SK-N-SH (cell line): Measurements from ENCODE around the gene ABCC10. TPM values are rescaled to one million over a fixed set of nuclear protein-coding genes. Genes with fewer than 3 reads are reported as not detected.

Experiments used
- CTCF ChIA-PET: fragments of 300-600, 350-600 bp; formaldehyde crosslinking; extraction: SDS; loops from one replicate; lab custom pipeline; 2021; lab: Yijun Ruan, JAX
- POLR2A ChIA-PET: fragments of 350-600 bp; sonication (Branson Sonifier 250); formaldehyde crosslinking; extraction: SDS; loops from one replicate; lab custom pipeline; 2020; ENCODE audit warnings: antibody characterized with exemption, inconsistent platforms; lab: Yijun Ruan, JAX
- DNase-seq: peaks from one replicate; pipeline ENCODE4 v3.0.0; 2012
- H2AFZ ChIP-seq: fragments of 200-600 bp; sonication (generic); 2 replicates; pipeline ENCODE4 v1.8.1; 2016; ENCODE audit warnings: antibody characterized with exemption, mild to moderate bottlenecking, low read depth
- H3F3A ChIP-seq: fragments of 200-600 bp; sonication (generic); replicated peaks from 2 replicates; pipeline ENCODE3; 2016; ENCODE audit warnings: antibody characterized with exemption, mild to moderate bottlenecking; ENCODE audit not compliant: insufficient read depth
- H3K27ac ChIP-seq, 2 experiments: fragments of 200-500 bp in 1 of 2; fragments of 200-600 bp in 1 of 2; sonication (Bioruptor generic) in 1 of 2; sonication (generic), shearing (Covaris generic) in 1 of 2; 2 replicates each; pipeline versions ENCODE4 v1.5.1 to v1.6.1; 2014 to 2016; ENCODE audit warnings: low read depth in 2 of 2, inconsistent platforms in 1 of 2, low read length in 1 of 2, mild to moderate bottlenecking in 1 of 2, mixed read lengths in 1 of 2
- H3K27me3 ChIP-seq: fragments of 200-600 bp; sonication (generic), shearing (Covaris generic); 2 replicates; pipeline ENCODE4 v1.6.1; 2016; ENCODE audit warnings: mixed run types; ENCODE audit not compliant: insufficient read depth
- H3K36me3 ChIP-seq, 2 experiments: fragments of 200-500 bp in 1 of 2; fragments of 200-600 bp in 1 of 2; sonication (Bioruptor generic) in 1 of 2; sonication (generic) in 1 of 2; replicated peaks in 1 of 2; 2 replicates each; pipeline versions ENCODE3 to v1.5.1; 2014 to 2016; ENCODE audit warnings: low read length in 1 of 2, mild to moderate bottlenecking in 1 of 2; ENCODE audit not compliant: insufficient read depth in 2 of 2, control insufficient read depth in 1 of 2
- H3K4me1 ChIP-seq, 2 experiments: fragments of 200-500 bp in 1 of 2; fragments of 200-600 bp in 1 of 2; sonication (Bioruptor generic) in 1 of 2; sonication (generic), shearing (Covaris generic) in 1 of 2; 2 replicates each; pipeline versions ENCODE4 v1.5.1 to v1.6.1; 2014 to 2016; ENCODE audit warnings: low read depth in 1 of 2, low read length in 1 of 2, mixed run types in 1 of 2; ENCODE audit not compliant: insufficient read depth in 2 of 2, control insufficient read depth in 1 of 2
- H3K4me2 ChIP-seq: fragments of 200-600 bp; sonication (generic), shearing (Covaris generic); 2 replicates; pipeline ENCODE4 v1.6.1; 2017; ENCODE audit warnings: mixed run types
- H3K4me3 ChIP-seq, 2 experiments: fragments of 200-500 bp in 1 of 2; fragments of 200-600 bp in 1 of 2; sonication (Bioruptor generic) in 1 of 2; sonication (generic), shearing (Covaris generic) in 1 of 2; 2 replicates each; pipeline versions ENCODE4 v1.5.1 to v1.8.1; 2014 to 2016; ENCODE audit warnings: low read depth in 2 of 2, inconsistent platforms in 1 of 2, low read length in 1 of 2, mild to moderate bottlenecking in 1 of 2, mixed read lengths in 1 of 2, moderate library complexity in 1 of 2
- H3K79me2 ChIP-seq: fragments of 200-600 bp; sonication (generic); 2 replicates; pipeline ENCODE4 v1.8.1; 2017; ENCODE audit warnings: mild to moderate bottlenecking; ENCODE audit not compliant: insufficient read depth
- H3K9ac ChIP-seq: fragments of 200-600 bp; sonication (generic); 2 replicates; pipeline ENCODE4 v1.6.1; 2017; ENCODE audit warnings: mixed run types
- H3K9me2 ChIP-seq: fragments of 200-600 bp; sonication (generic); 2 replicates; pipeline ENCODE4 v1.6.1; 2017; ENCODE audit warnings: mixed run types
- H3K9me3 ChIP-seq: fragments of 200-600 bp; sonication (generic); 2 replicates; pipeline ENCODE4 v1.6.1; 2017; ENCODE audit warnings: mixed run types, mild to moderate bottlenecking, moderate library complexity
- H4K20me1 ChIP-seq: fragments of 200-600 bp; sonication (generic); 2 replicates; pipeline ENCODE4 v1.6.1; 2017; ENCODE audit warnings: mild to moderate bottlenecking, mixed run types; ENCODE audit not compliant: insufficient read depth
- CHD2 ChIP-seq: fragments of 150-350 bp; IDR thresholded peaks from 2 replicates; pipeline ENCODE4 v1.6.1; 2018; ENCODE audit warnings: low read length; ENCODE audit not compliant: partially characterized antibody
- ELF1 ChIP-seq: IDR thresholded peaks from 2 replicates; pipeline ENCODE4 v1.4.0; 2012
- EZH2phosphoT487 ChIP-seq: fragments of 200-600 bp; sonication (generic); IDR thresholded peaks from 2 replicates; pipeline ENCODE4 v1.6.1; 2017; ENCODE audit warnings: low read depth, mixed run types, mild to moderate bottlenecking, antibody characterized with exemption, moderate library complexity, borderline replicate concordance
- FOXM1 ChIP-seq: IDR thresholded peaks from 2 replicates; pipeline ENCODE4 v1.4.0; 2012; ENCODE audit warnings: low read depth, mild to moderate bottlenecking
- NFIC ChIP-seq: IDR thresholded peaks from 2 replicates; pipeline ENCODE4 v1.4.0; 2012; ENCODE audit warnings: borderline replicate concordance
- RCOR1 ChIP-seq: fragments of 150-350 bp; IDR thresholded peaks from 2 replicates; pipeline ENCODE4 v1.6.1; 2017; ENCODE audit warnings: antibody characterized with exemption, low read length
- SMC3 ChIP-seq: IDR thresholded peaks from 2 replicates; pipeline ENCODE4 v1.6.1; 2012; ENCODE audit warnings: low read depth, low read length, improper control_type of control experiment
- WGBS: methylation state at CpG from one replicate; pipeline ENCODE4 v1.1.6; 2017; ENCODE audit warnings: low lambda C conversion rate; 5-methylcytosine and 5-hydroxymethylcytosine counted together
- polyA plus RNA-seq, 3 experiments: library from polyadenylated mRNA; depleted of rRNA; stranded (reverse); fragments of >200 nt; gene quantifications; 2 replicates each; pipeline ENCODE4 v1.2.3, GENCODE V29; 2012
- TF ChIP-seq, protein P1 (sequence below): fragments of 150-350 bp; IDR thresholded peaks from 2 replicates; pipeline ENCODE4 v1.6.1; 2017; ENCODE audit warnings: antibody characterized with exemption, low read length, low read depth, borderline replicate concordance
- TF ChIP-seq, protein P2 (sequence below): IDR thresholded peaks from 2 replicates; pipeline ENCODE4; 2012
- TF ChIP-seq, protein P3 (sequence below): IDR thresholded peaks from 2 replicates; pipeline ENCODE4 v1.4.0; 2012; ENCODE audit warnings: low read depth, borderline replicate concordance
- TF ChIP-seq, protein P4 (sequence below): IDR thresholded peaks from 2 replicates; pipeline ENCODE4 v1.6.1; 2012; ENCODE audit warnings: mild to moderate bottlenecking, low read depth, low read length, moderate library complexity
- TF ChIP-seq, protein P5 (sequence below): IDR thresholded peaks from 2 replicates; pipeline ENCODE4 v1.4.0; 2012; ENCODE audit warnings: low read depth, borderline replicate concordance

ABCC10 gene
- polyA plus RNA-seq, 1 of the 3 experiments (the other 2 are of a cell fraction): 28.3 TPM

DNA sequence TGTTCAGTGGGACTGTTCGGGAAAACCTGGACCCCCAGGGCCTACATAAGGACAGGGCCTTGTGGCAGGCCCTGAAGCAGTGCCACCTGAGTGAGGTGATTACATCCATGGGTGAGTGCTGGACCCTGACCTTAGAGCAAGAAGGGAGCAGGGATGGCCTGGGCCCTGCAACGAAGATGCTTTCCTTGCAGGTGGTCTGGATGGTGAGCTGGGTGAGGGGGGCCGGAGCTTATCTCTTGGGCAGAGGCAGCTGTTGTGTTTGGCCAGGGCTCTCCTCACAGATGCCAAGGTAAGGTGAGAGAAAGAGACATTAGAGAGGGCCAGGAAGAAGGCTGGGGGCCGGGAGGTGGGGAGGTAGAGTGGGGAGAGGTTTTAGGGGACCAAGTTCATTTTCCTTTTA is 21.6 kb downstream of the ABCC10 start:
- H3K4me3 ChIP-seq: no peak overlapping the region
- H3K4me2 ChIP-seq: no peak overlapping the region
- no peaks in the 10 kb centered on the region for H3K9me2 ChIP-seq
- ChIA-PET CTCF (interaction anchor here (0.9 to 6.1 kb wide), 7 partner anchors 43 to 63 kb away, joined by 3 to 35 read pairs (median 3); no protein-coding TSS in a partner anchor), POLR2A (interaction anchor here (0.6 to 1.5 kb wide), 2 partner anchors 29 to 51 kb away, joined by 3 to 4 read pairs; partner anchors contain the start of gene TJAP1)
- no peak for DNase-seq
- 94% methylated on average over 4 of the region's 4 CpGs for WGBS
- peaks cover 5% of the 10 kb centered on the region for H3F3A ChIP-seq
- no peaks in the 10 kb centered on the region for H4K20me1 ChIP-seq
- no peaks in the 10 kb centered on the region for H3K4me1 ChIP-seq
- no peaks in the 10 kb centered on the region for H3K9me3 ChIP-seq
- peaks cover 3 to 42% of the 10 kb centered on the region in 2 experiments for H3K36me3 ChIP-seq
- H3K9ac ChIP-seq: no peak overlapping the region
- H3K27me3 ChIP-seq: no peaks in the 10 kb centered on the region
- H3K79me2 ChIP-seq: no peaks in the 10 kb centered on the region
- no peak overlapping the region for H2AFZ ChIP-seq
- no peak for TF ChIP-seq RCOR1
- no peak overlapping the region for H3K27ac ChIP-seq

DNA sequence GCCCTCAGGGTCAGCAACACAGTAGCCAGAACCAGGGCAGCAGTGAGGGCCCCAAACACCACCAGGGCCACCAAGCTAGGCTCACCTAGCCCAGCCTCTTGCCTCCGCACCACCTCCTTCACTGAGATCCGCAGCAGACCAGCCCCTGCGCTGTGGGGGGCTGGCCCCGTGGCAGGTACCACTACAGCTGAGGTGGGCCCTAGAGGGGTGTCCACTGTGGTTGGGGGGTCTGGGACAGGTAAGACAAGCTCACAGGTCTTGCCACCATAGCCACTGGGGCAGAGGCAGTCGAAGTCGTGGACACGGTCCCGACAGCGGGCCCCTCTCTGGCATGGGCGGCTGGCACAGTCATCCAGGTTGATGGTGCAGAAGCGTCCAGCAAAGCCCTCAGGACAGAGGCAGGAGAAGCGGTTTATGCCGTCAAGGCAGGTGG is 23.4 kb downstream of the ABCC10 start:
- Histone ChIP-seq H2AFZ (no peak overlapping the region), H3K4me3 (no peak overlapping the region), H3F3A (peaks cover 11% of the 10 kb centered on the region), H3K36me3 (peaks cover 3 to 37% of the 10 kb centered on the region in 2 experiments), H3K79me2 (no peaks in the 10 kb centered on the region), H3K9me3 (no peaks in the 10 kb centered on the region), H3K4me1 (peaks cover 0 to 4% of the 10 kb centered on the region in 2 experiments; a peak in 1 of 4 replicates), H4K20me1 (no peaks in the 10 kb centered on the region), H3K9me2 (no peaks in the 10 kb centered on the region), H3K4me2 (no peak overlapping the region), H3K27me3 (no peaks in the 10 kb centered on the region), H3K27ac (no peak overlapping the region), H3K9ac (no peak overlapping the region)
- WGBS: 85% methylated on average over 4 of the region's 13 CpGs
- no peak for DNase-seq
- ChIA-PET CTCF (interaction anchor here (0.6 to 6.1 kb wide), 3 partner anchors 55 to 181 kb away, joined by 3 to 35 read pairs (median 3); no protein-coding TSS in a partner anchor), POLR2A (interaction anchor here (0.5 kb wide), 1 partner anchor 16 kb away, joined by 3 read pairs; no protein-coding TSS in a partner anchor)
- no peak for TF ChIP-seq ELF1
- no peak for TF ChIP-seq CHD2
- TF ChIP-seq, protein P1, sequence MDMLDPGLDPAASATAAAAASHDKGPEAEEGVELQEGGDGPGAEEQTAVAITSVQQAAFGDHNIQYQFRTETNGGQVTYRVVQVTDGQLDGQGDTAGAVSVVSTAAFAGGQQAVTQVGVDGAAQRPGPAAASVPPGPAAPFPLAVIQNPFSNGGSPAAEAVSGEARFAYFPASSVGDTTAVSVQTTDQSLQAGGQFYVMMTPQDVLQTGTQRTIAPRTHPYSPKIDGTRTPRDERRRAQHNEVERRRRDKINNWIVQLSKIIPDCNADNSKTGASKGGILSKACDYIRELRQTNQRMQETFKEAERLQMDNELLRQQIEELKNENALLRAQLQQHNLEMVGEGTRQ: no peak
- TF ChIP-seq, protein P2, sequence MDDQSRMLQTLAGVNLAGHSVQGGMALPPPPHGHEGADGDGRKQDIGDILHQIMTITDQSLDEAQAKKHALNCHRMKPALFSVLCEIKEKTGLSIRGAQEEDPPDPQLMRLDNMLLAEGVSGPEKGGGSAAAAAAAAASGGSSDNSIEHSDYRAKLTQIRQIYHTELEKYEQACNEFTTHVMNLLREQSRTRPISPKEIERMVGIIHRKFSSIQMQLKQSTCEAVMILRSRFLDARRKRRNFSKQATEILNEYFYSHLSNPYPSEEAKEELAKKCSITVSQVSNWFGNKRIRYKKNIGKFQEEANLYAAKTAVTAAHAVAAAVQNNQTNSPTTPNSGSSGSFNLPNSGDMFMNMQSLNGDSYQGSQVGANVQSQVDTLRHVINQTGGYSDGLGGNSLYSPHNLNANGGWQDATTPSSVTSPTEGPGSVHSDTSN: no peak
- no peak for TF ChIP-seq NFIC
- TF ChIP-seq FOXM1: no peak
- no peak for TF ChIP-seq EZH2phosphoT487
- TF ChIP-seq, protein P3, sequence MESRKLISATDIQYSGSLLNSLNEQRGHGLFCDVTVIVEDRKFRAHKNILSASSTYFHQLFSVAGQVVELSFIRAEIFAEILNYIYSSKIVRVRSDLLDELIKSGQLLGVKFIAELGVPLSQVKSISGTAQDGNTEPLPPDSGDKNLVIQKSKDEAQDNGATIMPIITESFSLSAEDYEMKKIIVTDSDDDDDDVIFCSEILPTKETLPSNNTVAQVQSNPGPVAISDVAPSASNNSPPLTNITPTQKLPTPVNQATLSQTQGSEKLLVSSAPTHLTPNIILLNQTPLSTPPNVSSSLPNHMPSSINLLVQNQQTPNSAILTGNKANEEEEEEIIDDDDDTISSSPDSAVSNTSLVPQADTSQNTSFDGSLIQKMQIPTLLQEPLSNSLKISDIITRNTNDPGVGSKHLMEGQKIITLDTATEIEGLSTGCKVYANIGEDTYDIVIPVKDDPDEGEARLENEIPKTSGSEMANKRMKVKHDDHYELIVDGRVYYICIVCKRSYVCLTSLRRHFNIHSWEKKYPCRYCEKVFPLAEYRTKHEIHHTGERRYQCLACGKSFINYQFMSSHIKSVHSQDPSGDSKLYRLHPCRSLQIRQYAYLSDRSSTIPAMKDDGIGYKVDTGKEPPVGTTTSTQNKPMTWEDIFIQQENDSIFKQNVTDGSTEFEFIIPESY: no peak
- TF ChIP-seq, protein P4, sequence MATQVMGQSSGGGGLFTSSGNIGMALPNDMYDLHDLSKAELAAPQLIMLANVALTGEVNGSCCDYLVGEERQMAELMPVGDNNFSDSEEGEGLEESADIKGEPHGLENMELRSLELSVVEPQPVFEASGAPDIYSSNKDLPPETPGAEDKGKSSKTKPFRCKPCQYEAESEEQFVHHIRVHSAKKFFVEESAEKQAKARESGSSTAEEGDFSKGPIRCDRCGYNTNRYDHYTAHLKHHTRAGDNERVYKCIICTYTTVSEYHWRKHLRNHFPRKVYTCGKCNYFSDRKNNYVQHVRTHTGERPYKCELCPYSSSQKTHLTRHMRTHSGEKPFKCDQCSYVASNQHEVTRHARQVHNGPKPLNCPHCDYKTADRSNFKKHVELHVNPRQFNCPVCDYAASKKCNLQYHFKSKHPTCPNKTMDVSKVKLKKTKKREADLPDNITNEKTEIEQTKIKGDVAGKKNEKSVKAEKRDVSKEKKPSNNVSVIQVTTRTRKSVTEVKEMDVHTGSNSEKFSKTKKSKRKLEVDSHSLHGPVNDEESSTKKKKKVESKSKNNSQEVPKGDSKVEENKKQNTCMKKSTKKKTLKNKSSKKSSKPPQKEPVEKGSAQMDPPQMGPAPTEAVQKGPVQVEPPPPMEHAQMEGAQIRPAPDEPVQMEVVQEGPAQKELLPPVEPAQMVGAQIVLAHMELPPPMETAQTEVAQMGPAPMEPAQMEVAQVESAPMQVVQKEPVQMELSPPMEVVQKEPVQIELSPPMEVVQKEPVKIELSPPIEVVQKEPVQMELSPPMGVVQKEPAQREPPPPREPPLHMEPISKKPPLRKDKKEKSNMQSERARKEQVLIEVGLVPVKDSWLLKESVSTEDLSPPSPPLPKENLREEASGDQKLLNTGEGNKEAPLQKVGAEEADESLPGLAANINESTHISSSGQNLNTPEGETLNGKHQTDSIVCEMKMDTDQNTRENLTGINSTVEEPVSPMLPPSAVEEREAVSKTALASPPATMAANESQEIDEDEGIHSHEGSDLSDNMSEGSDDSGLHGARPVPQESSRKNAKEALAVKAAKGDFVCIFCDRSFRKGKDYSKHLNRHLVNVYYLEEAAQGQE: no peak
- TF ChIP-seq SMC3: no peak
- TF ChIP-seq, protein P5, sequence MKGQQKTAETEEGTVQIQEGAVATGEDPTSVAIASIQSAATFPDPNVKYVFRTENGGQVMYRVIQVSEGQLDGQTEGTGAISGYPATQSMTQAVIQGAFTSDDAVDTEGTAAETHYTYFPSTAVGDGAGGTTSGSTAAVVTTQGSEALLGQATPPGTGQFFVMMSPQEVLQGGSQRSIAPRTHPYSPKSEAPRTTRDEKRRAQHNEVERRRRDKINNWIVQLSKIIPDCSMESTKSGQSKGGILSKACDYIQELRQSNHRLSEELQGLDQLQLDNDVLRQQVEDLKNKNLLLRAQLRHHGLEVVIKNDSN: no peak
- TF ChIP-seq, all 33 proteins: peak for 0
